HG02642 (cell line): Measurements from ENCODE around the gene RASGRP2.
A peak's percentile ranks its signal among the peaks of the same experiment; 100 is the strongest.

Source experiments
- ATAC-seq: cut with Tn5 transposase; IDR thresholded peaks from one replicate; pipeline ENCODE4 v1.9.1; 2021; ENCODE audit warnings: mild to moderate bottlenecking; ENCODE audit not compliant: unreplicated experiment, poor library complexity

RASGRP2 gene

DNA sequence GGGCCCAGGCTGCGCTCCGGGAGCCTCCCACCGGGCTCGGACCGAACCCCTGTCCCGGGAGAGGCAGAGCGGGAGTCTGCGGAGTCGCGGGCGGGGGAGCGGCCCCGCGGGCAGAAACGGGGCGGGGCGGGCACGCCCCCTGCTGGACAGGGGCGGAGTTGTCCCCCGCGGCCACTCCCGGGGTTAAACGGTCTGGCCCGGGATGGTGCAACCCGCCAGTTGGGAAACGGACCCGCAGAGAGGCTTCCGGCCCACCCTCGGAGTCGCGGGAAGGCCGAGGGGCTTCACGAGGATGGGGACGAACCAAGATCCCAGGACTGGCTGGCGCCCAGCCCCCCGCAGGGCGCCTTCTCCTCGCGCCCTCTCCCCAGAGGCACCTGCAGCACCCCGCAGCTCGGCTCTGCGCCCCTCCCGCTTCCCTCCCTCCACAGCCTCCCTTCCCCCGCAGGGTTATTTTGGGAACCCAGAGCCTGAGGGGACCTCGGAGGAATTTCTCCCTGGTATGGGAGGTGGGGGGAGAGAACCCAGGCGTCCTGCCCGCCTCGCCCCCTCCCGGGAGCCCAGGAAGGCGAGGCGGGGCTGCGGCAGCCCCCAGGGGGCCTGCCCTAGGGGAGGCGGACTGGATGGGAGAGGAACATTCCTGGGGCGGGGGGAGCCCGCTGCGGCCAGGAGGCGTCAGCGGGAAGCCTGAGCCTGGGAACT is 902 bp downstream of the RASGRP2 start:
- ATAC-seq, result peak; percentile 37

DNA sequence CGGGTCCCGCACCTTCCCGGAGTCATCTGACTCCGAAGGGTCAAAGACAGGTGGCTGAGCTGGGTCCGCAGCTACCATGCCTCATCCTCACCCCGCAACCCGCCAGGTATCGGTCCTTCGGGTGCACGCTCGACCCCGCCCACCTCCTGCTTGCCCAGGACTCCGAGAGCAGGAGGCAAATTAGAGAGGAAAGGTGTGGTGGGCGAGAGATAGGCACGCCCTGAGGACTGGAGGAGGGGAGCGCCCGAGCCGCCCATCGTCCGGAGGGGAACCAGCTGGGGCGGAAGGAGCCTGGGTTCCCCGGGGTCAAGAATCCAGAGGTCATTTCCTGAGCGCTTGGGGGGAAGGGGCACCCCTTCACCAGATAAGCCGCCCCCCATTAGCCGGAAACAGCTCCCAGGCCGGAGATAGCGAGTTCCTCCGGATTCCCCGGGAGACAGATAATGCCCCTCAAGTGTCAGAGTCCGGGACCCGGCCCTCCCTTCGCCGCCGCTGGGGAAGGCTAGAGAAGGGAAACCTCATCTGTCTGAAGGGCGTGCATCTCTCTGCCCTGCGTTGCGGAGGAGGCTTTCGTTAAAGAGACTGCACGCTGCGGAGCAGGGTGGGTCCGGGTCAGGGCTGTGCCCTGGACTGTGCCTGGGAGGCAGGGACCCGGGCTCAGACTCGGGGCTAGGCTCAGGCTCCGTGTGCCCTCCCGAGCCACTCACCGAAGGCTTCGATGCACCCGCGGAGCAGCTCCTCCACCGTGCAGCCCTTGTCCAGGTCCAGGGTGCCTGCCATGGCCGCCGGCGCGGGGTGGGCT is 1.7 kb downstream of the RASGRP2 start:
- ATAC-seq, result peak; percentile 20

DNA sequence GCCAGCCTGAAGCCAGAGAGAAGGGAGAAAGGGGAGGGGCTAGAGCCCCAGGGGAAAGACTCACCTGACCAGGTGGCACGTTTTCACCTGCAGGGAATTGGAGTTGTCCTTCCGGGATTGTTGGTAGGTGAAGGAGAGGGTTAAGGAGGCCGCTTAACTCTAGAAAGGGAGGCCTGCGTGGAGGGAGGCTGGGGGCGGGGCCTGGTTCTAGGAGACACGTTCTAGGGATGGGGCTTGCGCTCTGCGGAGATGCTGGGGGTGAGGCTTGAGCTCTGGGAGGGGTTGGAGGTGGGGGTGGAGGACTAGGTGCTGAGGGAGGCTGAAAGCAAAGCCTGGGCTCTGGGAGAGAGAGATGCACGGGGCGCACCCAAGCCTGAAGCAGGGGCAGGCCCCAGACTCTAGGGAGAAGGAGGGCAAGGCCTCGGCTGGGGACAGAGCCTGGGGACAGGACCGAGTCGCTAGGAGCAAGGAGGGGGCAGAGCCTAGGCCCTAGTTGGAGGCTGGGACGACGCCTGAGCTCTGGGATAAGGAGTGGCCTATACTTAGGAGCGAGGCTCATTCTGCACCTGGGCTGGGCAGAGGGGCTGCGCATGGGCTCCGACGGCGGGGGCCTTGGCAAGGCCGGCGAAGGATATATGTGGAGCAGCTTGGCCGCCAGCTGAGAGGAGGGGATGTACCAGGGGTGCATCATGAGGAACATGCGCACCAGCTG is 2.4 kb downstream of the RASGRP2 start:
- ATAC-seq, result no peak

DNA sequence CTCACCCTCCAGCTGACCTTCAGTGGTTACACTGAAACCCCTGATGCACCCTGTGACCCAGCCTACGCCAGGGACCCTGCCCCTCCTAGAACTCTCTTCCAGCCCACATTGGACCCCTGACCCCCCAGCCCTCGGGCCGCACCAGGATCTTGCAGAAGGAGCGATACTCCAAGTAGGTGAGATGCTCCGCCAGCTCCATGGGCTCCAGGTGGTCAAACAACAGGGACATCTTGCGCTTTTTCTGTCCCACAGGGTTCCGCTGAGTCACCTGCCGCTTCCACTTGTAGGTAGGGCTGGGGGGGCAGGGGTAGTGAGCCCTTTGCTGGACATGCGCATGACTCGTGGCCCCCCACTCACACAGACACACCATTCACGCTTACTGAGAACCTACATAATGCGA is 4.1 kb downstream of the RASGRP2 start:
- ATAC-seq, result no peak

DNA sequence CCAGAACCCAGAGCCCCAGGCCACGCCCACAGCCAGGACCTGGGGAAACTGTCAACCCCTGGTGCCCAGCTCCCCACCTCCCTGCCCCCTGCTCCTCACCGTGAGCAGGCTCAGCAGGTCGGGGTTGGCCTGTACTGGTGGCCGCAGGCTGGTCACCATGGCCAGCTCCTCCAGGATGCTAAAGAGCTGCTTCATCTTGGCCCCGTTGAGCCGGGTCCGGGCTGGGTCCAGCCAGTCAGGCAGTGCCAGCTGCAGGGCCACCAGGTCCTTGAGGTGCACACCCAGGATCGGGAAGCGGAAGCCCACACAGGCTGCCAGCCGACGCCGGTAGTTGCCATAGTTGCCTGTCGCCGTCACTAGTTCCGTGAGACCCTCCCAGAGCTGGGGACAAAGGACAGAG is 7.3 kb downstream of the RASGRP2 start:
- ATAC-seq, result no peak

DNA sequence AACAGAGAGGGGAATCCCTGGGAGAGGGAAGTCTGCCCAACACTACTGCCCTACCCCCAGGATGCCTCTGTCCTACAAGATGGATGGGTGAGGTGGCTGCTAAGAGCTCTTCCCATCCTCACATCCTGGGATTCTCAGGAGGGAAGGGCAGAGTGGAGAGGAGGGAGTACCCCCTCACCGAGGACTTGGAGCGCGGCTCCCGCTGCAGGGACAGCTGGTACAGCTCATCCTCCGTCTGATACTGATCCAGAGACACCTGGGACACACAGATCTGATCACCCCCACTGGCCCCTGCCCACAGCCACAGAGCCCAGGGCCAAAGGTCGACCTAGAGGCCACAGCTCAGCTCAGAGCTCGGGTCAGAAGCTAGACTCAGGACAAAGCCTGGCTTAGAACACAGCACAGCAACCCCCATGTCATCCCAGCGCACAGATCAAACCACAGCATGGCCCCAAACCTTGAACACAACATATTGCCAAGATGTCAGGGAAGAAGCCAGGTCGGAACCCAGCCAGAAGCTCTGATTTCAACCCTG is 8.2 kb downstream of the RASGRP2 start:
- ATAC-seq, result no peak

DNA sequence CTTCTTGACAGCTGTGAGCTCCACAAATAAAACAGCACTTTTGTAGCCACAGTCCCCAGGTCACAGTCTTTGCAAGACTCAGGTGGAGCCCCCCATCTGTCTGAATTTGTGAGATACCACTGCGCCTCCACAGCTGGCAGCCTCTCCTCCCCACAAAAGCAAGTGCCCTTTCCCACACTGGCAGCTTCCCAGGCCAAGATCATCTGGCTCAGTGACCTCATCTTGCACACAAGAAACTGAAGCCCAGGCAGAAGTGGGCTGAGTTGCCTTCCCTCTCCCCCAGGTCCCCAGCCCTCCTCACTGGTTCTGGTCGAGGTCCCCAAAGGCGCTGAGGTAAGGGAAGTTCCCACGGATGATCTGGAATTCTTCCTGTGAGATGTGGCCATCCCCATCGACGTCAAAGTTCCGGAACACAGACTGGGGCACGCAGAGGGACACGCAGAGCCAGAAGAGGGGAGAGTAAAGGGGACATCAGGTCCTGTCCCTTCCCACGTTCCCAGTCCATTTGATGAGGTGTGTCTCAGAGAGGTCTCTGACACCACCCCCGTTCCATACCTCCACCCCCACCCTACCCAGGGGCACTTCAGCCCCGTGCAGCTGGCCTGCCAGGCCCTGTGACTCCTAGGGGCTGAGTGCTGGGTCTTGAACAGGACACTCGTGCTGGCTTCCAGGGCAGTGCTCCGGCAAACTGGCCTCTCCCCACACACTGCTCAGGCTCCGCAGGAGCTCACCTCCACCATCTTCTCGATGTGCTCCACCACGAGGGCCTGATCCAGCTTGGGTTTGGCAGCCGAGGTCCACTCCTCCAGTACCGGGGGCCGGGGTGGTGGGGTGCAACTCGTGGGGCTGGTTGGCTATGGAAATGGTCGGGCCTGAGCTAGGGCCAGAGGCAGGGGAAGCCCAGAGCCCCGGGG is 8.9 kb downstream of the RASGRP2 start:
- no peak for ATAC-seq

DNA sequence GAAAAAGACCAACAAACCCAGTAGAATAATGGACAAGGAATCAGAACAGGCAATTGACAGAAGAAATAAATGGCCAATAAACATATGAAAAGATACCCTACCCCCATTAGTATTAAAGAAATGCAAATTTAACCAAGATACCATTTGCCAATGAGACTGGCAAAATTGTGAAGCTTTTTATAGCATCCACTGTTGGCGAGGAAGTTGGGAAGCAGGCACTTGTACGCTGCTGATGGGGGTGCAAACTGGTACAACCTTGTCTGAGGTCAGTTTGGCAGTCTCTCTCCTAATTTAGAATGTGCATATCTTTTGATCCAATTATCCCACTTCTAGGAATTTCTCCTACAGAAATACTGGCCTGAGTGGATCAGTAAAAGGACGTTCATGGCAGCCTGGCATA is 12.3 kb downstream of the RASGRP2 start:
- no peak for ATAC-seq

DNA sequence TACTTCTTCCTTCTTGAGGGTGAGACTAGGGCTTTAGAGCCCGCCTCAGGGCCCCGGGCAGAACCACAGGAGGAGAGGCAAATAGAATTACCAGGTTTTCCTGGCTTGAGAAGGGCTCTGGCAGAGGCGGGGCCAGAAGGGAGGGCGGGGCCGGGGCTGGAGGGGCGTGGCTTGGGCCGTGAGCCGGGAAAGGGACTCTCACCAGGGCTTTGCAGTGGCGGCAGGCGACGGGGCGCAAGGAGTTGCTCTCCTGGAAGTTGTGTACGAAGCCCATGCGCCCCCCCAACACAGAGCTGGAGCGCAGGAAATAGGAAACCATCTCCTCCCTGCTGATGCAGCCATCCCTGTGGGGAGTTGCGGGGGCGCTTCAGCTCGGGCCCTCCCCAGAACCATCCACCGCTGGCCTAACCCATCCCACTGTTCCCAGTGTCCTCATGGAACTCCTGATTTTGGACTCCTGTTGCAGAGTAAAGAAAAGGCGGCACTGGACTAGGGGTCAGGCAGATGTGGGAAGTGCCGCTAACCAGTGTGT is 14.0 kb downstream of the RASGRP2 start:
- ATAC-seq, result no peak

DNA sequence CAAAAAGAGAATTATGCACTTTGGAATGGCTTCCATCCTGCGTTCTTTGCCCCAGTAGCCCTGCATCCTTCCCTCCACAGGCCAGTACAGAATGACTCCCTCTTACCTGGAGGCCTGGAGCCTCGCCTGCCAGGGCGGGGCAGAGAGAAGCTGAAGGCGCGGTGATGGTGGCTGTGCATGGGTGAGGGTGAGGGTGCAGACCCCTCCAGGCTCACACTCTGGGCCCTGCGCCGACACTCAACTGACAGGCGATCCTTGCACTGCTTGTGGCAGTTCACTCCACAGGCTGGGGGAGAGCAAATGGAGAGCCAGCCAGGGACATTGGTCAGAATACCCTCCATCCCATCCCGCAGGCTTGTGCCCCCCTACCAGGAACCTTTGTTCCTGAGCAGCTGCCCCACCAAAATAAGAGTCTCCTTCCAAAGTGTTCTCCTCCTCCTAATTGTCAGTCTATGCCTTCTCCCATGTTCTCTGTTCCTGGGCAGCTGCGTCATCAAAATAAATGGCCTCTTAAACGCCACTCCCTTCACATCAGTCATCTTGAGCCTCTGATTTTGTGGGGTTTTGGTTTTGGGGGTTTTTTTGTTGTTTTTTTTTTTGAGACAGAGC is 15.1 kb downstream of the RASGRP2 start:
- ATAC-seq, result no peak

DNA sequence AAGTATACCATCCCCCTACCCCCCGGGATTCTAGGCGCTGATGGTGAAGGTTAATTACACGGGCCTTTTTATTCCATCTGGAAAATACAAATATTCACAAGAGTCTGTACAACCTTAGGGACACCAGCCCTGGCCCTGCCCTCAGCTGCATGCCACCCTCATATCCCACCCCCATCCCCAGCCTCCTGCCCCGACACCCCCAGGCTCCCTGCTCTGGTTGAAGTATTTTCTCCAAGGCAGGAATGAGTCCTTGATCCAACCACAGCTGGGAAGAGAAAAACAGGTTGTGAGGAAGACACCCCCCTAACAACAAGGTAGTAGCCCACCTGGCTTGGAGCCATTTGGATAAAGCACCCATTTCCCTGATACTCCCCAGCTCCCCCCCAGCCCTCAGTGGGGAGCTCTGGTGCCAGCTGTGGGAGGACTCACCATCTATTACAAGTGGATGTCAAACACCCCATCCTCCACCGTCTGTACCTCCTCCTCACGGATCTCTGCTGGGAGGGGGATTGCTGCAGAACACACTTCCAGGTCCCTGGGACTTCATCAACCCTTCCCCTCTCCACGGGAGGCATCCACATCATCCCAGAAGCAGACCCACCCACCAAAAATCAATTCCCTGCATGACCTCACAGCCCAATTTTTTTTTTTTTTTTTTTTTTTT is 16.9 kb downstream of the RASGRP2 start:
- no peak for ATAC-seq

DNA sequence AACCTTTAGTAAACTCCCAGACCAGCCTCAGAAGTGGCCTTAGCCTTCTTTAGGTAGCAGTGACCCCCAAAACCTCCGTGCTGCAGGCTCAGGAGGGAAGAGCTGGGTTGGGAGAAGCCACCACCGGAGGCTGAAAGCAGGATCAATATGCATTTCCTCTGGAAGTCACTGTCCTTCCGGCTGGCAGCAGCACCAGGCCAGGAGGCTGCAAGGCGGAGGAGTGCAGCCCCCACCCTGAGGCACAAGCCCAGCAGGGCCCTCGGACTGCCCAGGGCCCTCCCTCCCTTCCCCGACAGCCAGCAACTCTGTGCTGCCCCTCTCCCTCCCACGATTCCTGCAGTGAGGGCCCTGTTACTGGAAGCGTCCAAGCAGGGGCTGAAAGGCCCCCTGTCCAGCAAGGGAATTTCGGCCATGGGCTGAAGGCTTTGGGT is 17.7 kb downstream of the RASGRP2 start:
- ATAC-seq, result no peak

DNA sequence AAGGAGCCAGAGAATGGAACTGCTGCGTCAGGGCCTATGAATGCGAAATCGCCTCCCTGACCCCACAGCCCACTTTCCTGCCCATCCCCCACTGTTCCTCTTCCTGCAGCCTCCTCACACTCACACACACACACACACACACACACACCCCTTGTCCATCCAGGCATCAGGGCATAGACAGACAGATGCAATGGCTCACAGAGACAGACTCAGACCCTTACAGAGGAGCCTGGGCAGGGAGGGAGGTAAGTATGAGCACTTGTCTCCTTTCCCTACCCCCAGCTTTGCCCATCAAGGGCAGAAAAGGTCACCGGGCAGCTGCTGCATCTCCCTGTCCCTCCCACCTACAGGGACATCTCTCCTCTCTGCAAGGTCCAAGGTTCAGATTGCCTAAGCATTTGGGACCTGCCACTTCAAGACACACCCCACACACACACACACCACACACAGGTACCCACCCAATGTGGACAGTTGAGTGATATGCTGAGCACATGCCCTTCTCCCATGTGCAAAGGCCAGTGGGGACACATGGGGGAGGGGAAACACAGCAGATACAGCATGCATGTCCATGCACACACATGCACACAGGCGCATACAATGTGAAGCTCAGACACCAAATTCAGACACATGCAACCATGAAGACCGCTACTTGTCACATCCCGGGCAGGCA is 18.9 kb downstream of the RASGRP2 start:
- ATAC-seq, result no peak

DNA sequence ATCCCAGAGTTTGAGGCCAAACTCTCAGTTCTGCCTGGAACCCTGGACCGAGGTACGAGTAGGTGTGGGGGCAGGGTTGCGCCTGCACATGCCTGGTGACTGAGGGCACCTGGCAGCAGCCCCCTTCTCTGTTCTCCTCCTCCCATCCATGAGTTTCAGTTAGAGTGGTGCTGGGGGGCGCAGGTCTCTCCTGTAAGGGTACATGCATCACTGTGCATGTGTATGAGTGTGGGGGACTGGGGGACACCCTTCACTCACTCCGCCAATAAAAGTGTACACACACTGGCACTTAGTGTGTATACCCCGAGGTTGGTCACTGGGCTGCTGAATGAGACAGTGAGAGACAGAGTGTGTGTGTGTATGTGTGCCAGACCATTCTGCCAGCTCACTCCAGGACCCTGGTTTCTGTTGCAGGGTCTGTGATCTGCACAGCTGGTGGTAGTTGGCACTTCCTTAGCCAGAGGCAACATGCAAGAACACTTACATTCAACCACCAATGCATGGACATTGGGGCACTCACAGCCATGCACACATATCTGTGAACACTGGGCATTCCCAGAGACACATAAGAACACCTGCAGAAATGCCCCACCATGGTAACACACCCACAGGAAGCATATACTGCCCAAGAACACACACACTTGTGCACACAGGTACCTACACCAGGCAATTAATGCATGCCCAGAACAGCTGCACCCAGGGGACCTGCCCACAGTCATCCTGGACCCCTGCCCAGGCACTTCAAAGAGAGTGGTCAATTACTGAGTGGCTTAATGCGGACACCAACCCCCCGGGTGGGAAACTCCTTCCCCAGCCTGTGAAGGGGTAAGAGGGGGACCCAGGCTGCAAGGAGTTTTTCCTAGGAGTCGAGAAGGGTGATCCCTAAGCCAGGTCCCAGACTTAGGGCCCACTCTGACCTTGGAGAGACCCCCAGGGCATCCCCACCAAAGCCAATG is 19.8 kb downstream of the RASGRP2 start:
- no peak for ATAC-seq

DNA sequence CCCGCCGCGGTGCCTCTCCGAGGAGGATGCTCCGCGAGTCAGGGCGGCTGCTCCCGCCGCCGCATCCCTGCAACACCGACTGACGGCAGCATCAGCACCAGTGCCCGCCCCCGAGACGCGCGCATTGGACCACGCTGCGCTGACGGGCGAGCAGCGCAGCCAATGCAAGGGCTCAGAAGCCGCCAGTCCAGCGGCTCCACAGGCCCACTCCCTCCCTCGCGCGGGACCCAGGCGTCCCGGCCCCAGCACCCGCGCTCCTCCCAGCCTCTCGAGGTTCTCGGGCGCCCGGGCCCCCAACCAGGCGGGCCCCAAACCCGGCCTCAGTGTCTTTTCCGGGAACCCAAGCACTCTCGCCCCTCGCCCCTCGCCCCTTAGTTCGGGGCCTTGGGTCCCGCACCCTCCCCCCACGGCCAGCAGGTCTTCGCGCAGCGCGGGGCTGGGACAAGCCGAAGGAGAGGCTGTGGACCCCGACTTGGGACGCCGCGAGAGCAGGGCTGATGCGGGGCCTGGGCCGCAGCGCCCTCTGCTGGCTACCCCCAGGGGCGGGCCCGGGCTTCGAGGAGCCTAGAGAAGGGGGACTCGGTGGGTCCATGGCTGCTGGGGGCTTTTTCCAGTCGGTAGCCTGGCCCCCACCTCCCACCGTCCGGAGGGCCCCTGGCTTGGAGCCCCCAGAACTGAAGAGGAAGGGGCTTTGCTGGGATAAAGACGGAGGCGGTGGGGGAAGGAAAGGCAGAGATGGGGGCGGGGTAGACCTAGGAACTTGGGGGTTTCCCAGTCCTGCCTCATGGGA is 20.6 kb downstream of the RASGRP2 start, which contains the start of gene NRXN2:
NRXN2 (minus strand) TSS at position 81 of the 790 bp plus-strand sequence. CDS start 9,498 bp downstream, outside the sequence.
- peak; percentile 87 for ATAC-seq
